Measurements from ENCODE around the gene BCL2.

Gene BCL2

GRCh38 chr18:63178971-63179370 lies 140.6 kb downstream of the BCL2 start:
- DNase-seq: no peak

GRCh38 chr18:63177919-63178821 lies 141.4 kb downstream of the BCL2 start:
- DNase-seq: peak; percentile 80

- DNase-seq: no peak
Observed at GRCh38 chr18:63177259-63177658, 142.3 kb downstream of the BCL2 start.

GRCh38 chr18:63175264-63175663 lies 144.3 kb downstream of the BCL2 start:
- DNase-seq: no peak

- DNase-seq: no peak
Observed at GRCh38 chr18:63173983-63174382, 145.6 kb downstream of the BCL2 start.

GRCh38 chr18:63169853-63170252 lies 149.7 kb downstream of the BCL2 start:
- no peak for DNase-seq

- DNase-seq: no peak
Observed at GRCh38 chr18:63168287-63168686, 151.3 kb downstream of the BCL2 start.

- DNase-seq: no peak
Observed at GRCh38 chr18:63166142-63166541, 153.4 kb downstream of the BCL2 start.

GRCh38 chr18:63164396-63164795 lies 155.2 kb downstream of the BCL2 start:
- no peak for DNase-seq

- no peak for DNase-seq
Observed at GRCh38 chr18:63162271-63163014, 157.1 kb downstream of the BCL2 start.

GRCh38 chr18:63161761-63162195 lies 157.8 kb downstream of the BCL2 start:
- no peak for DNase-seq

- DNase-seq: no peak
Observed at GRCh38 chr18:63161032-63161760, 158.4 kb downstream of the BCL2 start.

GRCh38 chr18:63160172-63160995 lies 159.2 kb downstream of the BCL2 start:
- DNase-seq: no peak

- no peak for DNase-seq
Observed at GRCh38 chr18:63159590-63159989, 160.0 kb downstream of the BCL2 start.

GRCh38 chr18:63158676-63159291 lies 160.8 kb downstream of the BCL2 start:
- no peak for DNase-seq

- DNase-seq: no peak
Observed at GRCh38 chr18:63158012-63158631, 161.4 kb downstream of the BCL2 start.

- DNase-seq: peak; percentile 17
Observed at GRCh38 chr18:63157293-63158011, 162.1 kb downstream of the BCL2 start.

- peak; percentile 51 for DNase-seq
Observed at GRCh38 chr18:63155910-63156773, 163.4 kb downstream of the BCL2 start.

GRCh38 chr18:63155169-63155852 lies 164.3 kb downstream of the BCL2 start:
- DNase-seq: peak; percentile 98

All from NCI-H1105 treated with DMSO at 0.1 percent for 48 hours (cell line).